ENCODE data around the gene NOP14.

The NOP14 gene

GRCh38 chr4:2937146-2937857, 25.9 kb downstream of the NOP14 start:
- no peak overlapping the region for H3K4ac ChIP-seq (ENCODE audit: low read depth, low read length)
- H3K27me3 ChIP-seq (ENCODE audit: insufficient read depth, low read length), result no peaks in the 10 kb centered on the region
- no peak overlapping the region for H3K4me2 ChIP-seq (ENCODE audit: low read length)
- H3K4me3 ChIP-seq (ENCODE audit: low read depth, low read length), result no peak overlapping the region
- no peak overlapping the region for H2BK120ac ChIP-seq (ENCODE audit: insufficient read depth, low read length, poor library complexity)
- H3K79me2 ChIP-seq (ENCODE audit: control insufficient read depth, insufficient read depth, low read length, poor library complexity), result peaks cover 7% of the 10 kb centered on the region
- H3K27ac ChIP-seq (ENCODE audit: low read depth, low read length), result no peak overlapping the region
- no peak overlapping the region for H3K23ac ChIP-seq (ENCODE audit: low read length)
- H3K9me3 ChIP-seq (ENCODE audit: insufficient read depth, low read depth, low read length), result peaks cover 2% of the 10 kb centered on the region
- H2AK5ac ChIP-seq (ENCODE audit: low read length), result no peak overlapping the region
- H3K18ac ChIP-seq (ENCODE audit: low read length), result no peak overlapping the region
- peaks cover 4% of the 10 kb centered on the region for H3K79me1 ChIP-seq (ENCODE audit: low read length)
- H3K14ac ChIP-seq (ENCODE audit: low read length), result no peak overlapping the region
- no CpG with 5 or more reads among the region's 23 CpGs for WGBS (ENCODE audit: extremely low coverage, insufficient coverage, insufficient read length)
- H3K4me1 ChIP-seq (ENCODE audit: control insufficient read depth in 1 of 2, insufficient read depth in 2 of 2, low read length in 2 of 2), result peaks cover 12 to 19% of the 10 kb centered on the region in 2 experiments
- peaks cover 53 to 56% of the 10 kb centered on the region in 2 experiments for H3K36me3 ChIP-seq (ENCODE audit: control insufficient read depth in 1 of 2, insufficient read depth in 2 of 2, low read length in 2 of 2)
- no peak overlapping the region for H4K8ac ChIP-seq (ENCODE audit: low read depth, low read length)
- DNase-seq, result peak; percentile 65 to 81
- H4K12ac ChIP-seq (ENCODE audit: low read depth, low read length), result no peak overlapping the region
- no peak overlapping the region for H2BK5ac ChIP-seq (ENCODE audit: low read depth, low read length, poor library complexity)
- H2AFZ ChIP-seq (ENCODE audit: insufficient read depth, low read length, poor library complexity), result no peak overlapping the region
- H3K9ac ChIP-seq (ENCODE audit: low read length), result no peak overlapping the region
- H2BK12ac ChIP-seq (ENCODE audit: low read length), result no peak overlapping the region
- H4K91ac ChIP-seq (ENCODE audit: low read depth, low read length), result no peak overlapping the region

GRCh38 chr4:2936773-2937145, 26.4 kb downstream of the NOP14 start:
- H3K4ac ChIP-seq (ENCODE audit: low read depth, low read length), result no peak overlapping the region
- no peak overlapping the region for H3K18ac ChIP-seq (ENCODE audit: low read length)
- H3K4me3 ChIP-seq (ENCODE audit: low read depth, low read length), result no peak overlapping the region
- no peak overlapping the region for H4K12ac ChIP-seq (ENCODE audit: low read depth, low read length)
- H3K36me3 ChIP-seq (ENCODE audit: control insufficient read depth in 1 of 2, insufficient read depth in 2 of 2, low read length in 2 of 2), result peaks cover 53 to 56% of the 10 kb centered on the region in 2 experiments
- no peak overlapping the region for H2BK120ac ChIP-seq (ENCODE audit: insufficient read depth, low read length, poor library complexity)
- H2BK12ac ChIP-seq (ENCODE audit: low read length), result no peak overlapping the region
- H4K91ac ChIP-seq (ENCODE audit: low read depth, low read length), result no peak overlapping the region
- no peaks in the 10 kb centered on the region for H3K27me3 ChIP-seq (ENCODE audit: insufficient read depth, low read length)
- peaks cover 2% of the 10 kb centered on the region for H3K9me3 ChIP-seq (ENCODE audit: insufficient read depth, low read depth, low read length)
- no peak overlapping the region for H3K23ac ChIP-seq (ENCODE audit: low read length)
- peaks cover 7% of the 10 kb centered on the region for H3K79me2 ChIP-seq (ENCODE audit: control insufficient read depth, insufficient read depth, low read length, poor library complexity)
- no peak overlapping the region for H3K27ac ChIP-seq (ENCODE audit: low read depth, low read length)
- H3K4me1 ChIP-seq (ENCODE audit: control insufficient read depth in 1 of 2, insufficient read depth in 2 of 2, low read length in 2 of 2), result peaks cover 12 to 19% of the 10 kb centered on the region in 2 experiments
- H4K8ac ChIP-seq (ENCODE audit: low read depth, low read length), result no peak overlapping the region
- H2AFZ ChIP-seq (ENCODE audit: insufficient read depth, low read length, poor library complexity), result no peak overlapping the region
- no peak overlapping the region for H3K4me2 ChIP-seq (ENCODE audit: low read length)
- WGBS (ENCODE audit: extremely low coverage, insufficient coverage, insufficient read length), result no CpG with 5 or more reads among the region's 6 CpGs
- H3K79me1 ChIP-seq (ENCODE audit: low read length), result peaks cover 4% of the 10 kb centered on the region
- H2BK5ac ChIP-seq (ENCODE audit: low read depth, low read length, poor library complexity), result no peak overlapping the region
- no peak overlapping the region for H3K14ac ChIP-seq (ENCODE audit: low read length)
- H3K9ac ChIP-seq (ENCODE audit: low read length), result no peak overlapping the region
- peak; percentile 52 to 53 for DNase-seq
- H2AK5ac ChIP-seq (ENCODE audit: low read length), result no peak overlapping the region

GRCh38 chr4:2935762-2936743, 27.2 kb downstream of the NOP14 start:
- Histone ChIP-seq H3K9me3 (ENCODE audit: insufficient read depth, low read depth, low read length) (peaks cover 2% of the 10 kb centered on the region), H3K4ac (ENCODE audit: low read depth, low read length) (no peak overlapping the region), H4K91ac (ENCODE audit: low read depth, low read length) (no peak overlapping the region), H2BK12ac (ENCODE audit: low read length) (no peak overlapping the region), H2AFZ (ENCODE audit: insufficient read depth, low read length, poor library complexity) (no peak overlapping the region), H3K4me1 (ENCODE audit: control insufficient read depth in 1 of 2, insufficient read depth in 2 of 2, low read length in 2 of 2) (peaks cover 12 to 19% of the 10 kb centered on the region in 2 experiments), H2BK120ac (ENCODE audit: insufficient read depth, low read length, poor library complexity) (no peak overlapping the region), H3K23ac (ENCODE audit: low read length) (no peak overlapping the region), H3K27ac (ENCODE audit: low read depth, low read length) (no peak overlapping the region), H3K79me1 (ENCODE audit: low read length) (peaks cover 4% of the 10 kb centered on the region), H3K36me3 (ENCODE audit: control insufficient read depth in 1 of 2, insufficient read depth in 2 of 2, low read length in 2 of 2) (peaks cover 53 to 56% of the 10 kb centered on the region in 2 experiments), H3K18ac (ENCODE audit: low read length) (no peak overlapping the region), H4K8ac (ENCODE audit: low read depth, low read length) (no peak overlapping the region), H2BK5ac (ENCODE audit: low read depth, low read length, poor library complexity) (no peak overlapping the region), H3K9ac (ENCODE audit: low read length) (no peak overlapping the region), H3K27me3 (ENCODE audit: insufficient read depth, low read length) (no peaks in the 10 kb centered on the region), H3K79me2 (ENCODE audit: control insufficient read depth, insufficient read depth, low read length, poor library complexity) (peaks cover 7% of the 10 kb centered on the region), H3K4me2 (ENCODE audit: low read length) (peak overlapping the region; percentile 97), H4K12ac (ENCODE audit: low read depth, low read length) (no peak overlapping the region), H3K4me3 (ENCODE audit: low read depth, low read length) (no peak overlapping the region), H3K14ac (ENCODE audit: low read length) (no peak overlapping the region), H2AK5ac (ENCODE audit: low read length) (no peak overlapping the region)
- WGBS (ENCODE audit: extremely low coverage, insufficient coverage, insufficient read length), result no CpG with 5 or more reads among the region's 20 CpGs
- DNase-seq, result no peak

- Histone ChIP-seq H3K4me2 (ENCODE audit: low read length) (peak overlapping the region; percentile 97), H2BK120ac (ENCODE audit: insufficient read depth, low read length, poor library complexity) (no peak overlapping the region), H3K23ac (ENCODE audit: low read length) (peak overlapping the region; percentile 35), H2AK5ac (ENCODE audit: low read length) (no peak overlapping the region), H3K79me1 (ENCODE audit: low read length) (peaks cover 4% of the 10 kb centered on the region), H3K27ac (ENCODE audit: low read depth, low read length) (peak overlapping the region; percentile 45), H2AFZ (ENCODE audit: insufficient read depth, low read length, poor library complexity) (peak overlapping the region; percentile 51), H3K9ac (ENCODE audit: low read length) (peak overlapping the region; percentile 95), H3K36me3 (ENCODE audit: control insufficient read depth in 1 of 2, insufficient read depth in 2 of 2, low read length in 2 of 2) (peaks cover 52 to 55% of the 10 kb centered on the region in 2 experiments), H3K14ac (ENCODE audit: low read length) (peak overlapping the region; percentile 56), H3K79me2 (ENCODE audit: control insufficient read depth, insufficient read depth, low read length, poor library complexity) (peaks cover 7% of the 10 kb centered on the region), H2BK5ac (ENCODE audit: low read depth, low read length, poor library complexity) (peak overlapping the region; percentile 58), H2BK12ac (ENCODE audit: low read length) (no peak overlapping the region), H4K12ac (ENCODE audit: low read depth, low read length) (peak overlapping the region; percentile 43), H3K4me1 (ENCODE audit: control insufficient read depth in 1 of 2, insufficient read depth in 2 of 2, low read length in 2 of 2) (peaks cover 12 to 19% of the 10 kb centered on the region in 2 experiments), H3K9me3 (ENCODE audit: insufficient read depth, low read depth, low read length) (peaks cover 2% of the 10 kb centered on the region), H3K4me3 (ENCODE audit: low read depth, low read length) (peak overlapping the region; percentile 94), H3K18ac (ENCODE audit: low read length) (peak overlapping the region; percentile 43), H3K4ac (ENCODE audit: low read depth, low read length) (peak overlapping the region; percentile 31), H4K91ac (ENCODE audit: low read depth, low read length) (peak overlapping the region; percentile 64), H3K27me3 (ENCODE audit: insufficient read depth, low read length) (no peaks in the 10 kb centered on the region), H4K8ac (ENCODE audit: low read depth, low read length) (peak overlapping the region; percentile 86)
- peak; percentile 93 to 97 for DNase-seq
- WGBS (ENCODE audit: extremely low coverage, insufficient coverage, insufficient read length), result no CpG with 5 or more reads among the region's 70 CpGs
Observed at GRCh38 chr4:2934813-2935761, 28.1 kb downstream of the NOP14 start.
